K562 (cell line): ENCODE results near the gene PRDM4. TPM values are rescaled to one million over a fixed set of nuclear protein-coding genes. Genes with fewer than 3 reads are reported as not detected.
A peak's percentile ranks its signal among the peaks of the same experiment; 100 is the strongest.

Source experiments
- COPS2 ChIP-seq: fragments of 450-650 bp; conservative IDR thresholded peaks from 2 replicates; pipeline ENCODE4 v1.6.1; 2016; ENCODE audit warnings: mild to moderate bottlenecking, moderate library complexity
- DIDO1 ChIP-seq: fragments of 450-650 bp; IDR thresholded peaks from 2 replicates; pipeline ENCODE4 v1.6.1; 2016; ENCODE audit warnings: low read depth, missing biosample characterization, missing genetic modification characterization
- ETV5 ChIP-seq: sonication (generic); formaldehyde crosslinking; IDR thresholded peaks from 2 replicates; pipeline ENCODE4 v1.4.0; 2020; ENCODE audit warnings: low read depth, mild to moderate bottlenecking, missing genetic modification reagents
- HDAC6 ChIP-seq: IDR thresholded peaks from 2 replicates; pipeline ENCODE4 v1.6.1; 2012; ENCODE audit warnings: low read depth, mild to moderate bottlenecking, control low read depth, inconsistent platforms, low read length, moderate library complexity
- MXI1 ChIP-seq: IDR thresholded peaks from 2 replicates; pipeline ENCODE4 v1.6.1; 2011; ENCODE audit warnings: low read depth, mild to moderate bottlenecking, improper control_type of control experiment, low read length
- POLR2A ChIP-seq: fragments of 450-650 bp; conservative IDR thresholded peaks from 2 replicates; pipeline ENCODE4 v1.6.1; 2016
- POLR2H ChIP-seq: IDR thresholded peaks from 2 replicates; pipeline ENCODE4 v1.6.1; 2016; ENCODE audit warnings: missing genetic modification characterization, low read depth, mild to moderate bottlenecking, control low read depth, missing compliant biosample characterization, moderate library complexity
- RBBP5 ChIP-seq: fragments of 200-600 bp; sonication (generic); IDR thresholded peaks from 2 replicates; pipeline ENCODE4 v1.6.1; 2012; ENCODE audit warnings: borderline replicate concordance, mild to moderate bottlenecking, low read length, control low read depth, inconsistent platforms; ENCODE audit not compliant: insufficient read depth, poor library complexity, severe bottlenecking
- SAFB ChIP-seq: fragments of 200-400 bp; formaldehyde crosslinking; IDR thresholded peaks from 2 replicates; pipeline ENCODE4 v1.6.1; 2017; ENCODE audit warnings: low read depth, low read length, borderline replicate concordance
- ZBTB17 ChIP-seq: fragments of 450-650 bp; formaldehyde crosslinking; IDR thresholded peaks from 2 replicates; pipeline ENCODE4 v1.4.0; 2020; ENCODE audit warnings: mild to moderate bottlenecking
- ZNF316 ChIP-seq: fragments of 450-650 bp; IDR thresholded peaks from 2 replicates; pipeline ENCODE4 v1.6.1; 2016
- ZNF586 ChIP-seq: fragments of 450-650 bp; formaldehyde crosslinking; conservative IDR thresholded peaks from 2 replicates; pipeline ENCODE4 v1.4.0; 2020; ENCODE audit warnings: mild to moderate bottlenecking, moderate library complexity
- polyA plus RNA-seq, 8 experiments: library from polyadenylated mRNA; depleted of rRNA in 4 of 8; stranded (reverse) in 5 of 8; unstranded in 3 of 8; fragments of >200 nt; fragmentation: Nextera tagmentation in 2 of 8; fragmentation: Illumina TruSeq in 1 of 8; extraction: Ambion mirVana in 2 of 8; extraction: Trizol in 1 of 8; gene quantifications; 2 replicates each; pipeline versions ENCODE4 v1.2.1 to v1.2.3, GENCODE V29; 2011 to 2014; ENCODE audit warnings: inconsistent platforms in 1 of 8, missing spikeins in 1 of 8
- total RNA-seq, 7 experiments: library from RNA; depleted of rRNA in 6 of 7; stranded (reverse); fragments of >200 nt in 6 of 7; fragmentation: Illumina TruSeq in 2 of 7; extraction: Trizol in 2 of 7; gene quantifications; 2 replicates each; pipeline versions ENCODE4 v1.2.1 to v1.2.3, GENCODE V29; 2011 to 2021; ENCODE audit warnings: low replicate concordance in 1 of 7
- TF ChIP-seq, protein P1 (sequence below): fragments of 450-650 bp; formaldehyde crosslinking; IDR thresholded peaks from 2 replicates; pipeline ENCODE4 v1.4.0; 2020; ENCODE audit warnings: mild to moderate bottlenecking, moderate library complexity
- TF ChIP-seq, protein P2 (sequence below): sonication (generic); formaldehyde crosslinking; IDR thresholded peaks from 2 replicates; pipeline ENCODE4 v1.8.0; 2022; ENCODE audit warnings: mild to moderate bottlenecking, missing genetic modification reagents
- TF ChIP-seq, protein P3 (sequence below), 2 experiments: fragments of 450-650 bp; IDR thresholded peaks; 2 replicates each; pipeline ENCODE4 v1.6.1; 2018; ENCODE audit warnings: mild to moderate bottlenecking in 2 of 2, low read depth in 1 of 2; ENCODE audit not compliant: partially characterized antibody in 2 of 2
- TF ChIP-seq, protein P4 (sequence below): sonication (generic); formaldehyde crosslinking; IDR thresholded peaks from 2 replicates; pipeline ENCODE4 v1.8.0; 2022; ENCODE audit warnings: mild to moderate bottlenecking, missing genetic modification reagents

The PRDM4 gene
- total and polyA plus RNA-seq, 9 of the 15 experiments (the other 6 are each of a cell fraction or from before 2014, with no cell fraction given): 5.9 to 26.0 (median 20.0) TPM

GRCh38 chr12:107685360-107686248, 75.3 kb downstream of the PRDM4 start, which contains the start of gene PWP1 (continued):
- TF ChIP-seq, protein P1, sequence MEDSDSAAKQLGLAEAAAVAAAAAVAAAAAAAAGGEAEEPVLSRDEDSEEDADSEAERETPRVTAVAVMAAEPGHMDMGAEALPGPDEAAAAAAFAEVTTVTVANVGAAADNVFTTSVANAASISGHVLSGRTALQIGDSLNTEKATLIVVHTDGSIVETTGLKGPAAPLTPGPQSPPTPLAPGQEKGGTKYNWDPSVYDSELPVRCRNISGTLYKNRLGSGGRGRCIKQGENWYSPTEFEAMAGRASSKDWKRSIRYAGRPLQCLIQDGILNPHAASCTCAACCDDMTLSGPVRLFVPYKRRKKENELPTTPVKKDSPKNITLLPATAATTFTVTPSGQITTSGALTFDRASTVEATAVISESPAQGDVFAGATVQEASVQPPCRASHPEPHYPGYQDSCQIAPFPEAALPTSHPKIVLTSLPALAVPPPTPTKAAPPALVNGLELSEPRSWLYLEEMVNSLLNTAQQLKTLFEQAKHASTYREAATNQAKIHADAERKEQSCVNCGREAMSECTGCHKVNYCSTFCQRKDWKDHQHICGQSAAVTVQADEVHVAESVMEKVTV (CRISPR knock-in tag): no peak
- 0 out of 2 replicates have a peak, but pooled peaks have one; percentile 4 for TF ChIP-seq HDAC6
- TF ChIP-seq RBBP5: peak; percentile 68
- peak; percentile 87 for TF ChIP-seq DIDO1 (tag)
- TF ChIP-seq, protein P2, sequence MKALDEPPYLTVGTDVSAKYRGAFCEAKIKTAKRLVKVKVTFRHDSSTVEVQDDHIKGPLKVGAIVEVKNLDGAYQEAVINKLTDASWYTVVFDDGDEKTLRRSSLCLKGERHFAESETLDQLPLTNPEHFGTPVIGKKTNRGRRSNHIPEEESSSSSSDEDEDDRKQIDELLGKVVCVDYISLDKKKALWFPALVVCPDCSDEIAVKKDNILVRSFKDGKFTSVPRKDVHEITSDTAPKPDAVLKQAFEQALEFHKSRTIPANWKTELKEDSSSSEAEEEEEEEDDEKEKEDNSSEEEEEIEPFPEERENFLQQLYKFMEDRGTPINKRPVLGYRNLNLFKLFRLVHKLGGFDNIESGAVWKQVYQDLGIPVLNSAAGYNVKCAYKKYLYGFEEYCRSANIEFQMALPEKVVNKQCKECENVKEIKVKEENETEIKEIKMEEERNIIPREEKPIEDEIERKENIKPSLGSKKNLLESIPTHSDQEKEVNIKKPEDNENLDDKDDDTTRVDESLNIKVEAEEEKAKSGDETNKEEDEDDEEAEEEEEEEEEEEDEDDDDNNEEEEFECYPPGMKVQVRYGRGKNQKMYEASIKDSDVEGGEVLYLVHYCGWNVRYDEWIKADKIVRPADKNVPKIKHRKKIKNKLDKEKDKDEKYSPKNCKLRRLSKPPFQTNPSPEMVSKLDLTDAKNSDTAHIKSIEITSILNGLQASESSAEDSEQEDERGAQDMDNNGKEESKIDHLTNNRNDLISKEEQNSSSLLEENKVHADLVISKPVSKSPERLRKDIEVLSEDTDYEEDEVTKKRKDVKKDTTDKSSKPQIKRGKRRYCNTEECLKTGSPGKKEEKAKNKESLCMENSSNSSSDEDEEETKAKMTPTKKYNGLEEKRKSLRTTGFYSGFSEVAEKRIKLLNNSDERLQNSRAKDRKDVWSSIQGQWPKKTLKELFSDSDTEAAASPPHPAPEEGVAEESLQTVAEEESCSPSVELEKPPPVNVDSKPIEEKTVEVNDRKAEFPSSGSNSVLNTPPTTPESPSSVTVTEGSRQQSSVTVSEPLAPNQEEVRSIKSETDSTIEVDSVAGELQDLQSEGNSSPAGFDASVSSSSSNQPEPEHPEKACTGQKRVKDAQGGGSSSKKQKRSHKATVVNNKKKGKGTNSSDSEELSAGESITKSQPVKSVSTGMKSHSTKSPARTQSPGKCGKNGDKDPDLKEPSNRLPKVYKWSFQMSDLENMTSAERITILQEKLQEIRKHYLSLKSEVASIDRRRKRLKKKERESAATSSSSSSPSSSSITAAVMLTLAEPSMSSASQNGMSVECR: peak; percentile 96
- TF ChIP-seq, protein P3, sequence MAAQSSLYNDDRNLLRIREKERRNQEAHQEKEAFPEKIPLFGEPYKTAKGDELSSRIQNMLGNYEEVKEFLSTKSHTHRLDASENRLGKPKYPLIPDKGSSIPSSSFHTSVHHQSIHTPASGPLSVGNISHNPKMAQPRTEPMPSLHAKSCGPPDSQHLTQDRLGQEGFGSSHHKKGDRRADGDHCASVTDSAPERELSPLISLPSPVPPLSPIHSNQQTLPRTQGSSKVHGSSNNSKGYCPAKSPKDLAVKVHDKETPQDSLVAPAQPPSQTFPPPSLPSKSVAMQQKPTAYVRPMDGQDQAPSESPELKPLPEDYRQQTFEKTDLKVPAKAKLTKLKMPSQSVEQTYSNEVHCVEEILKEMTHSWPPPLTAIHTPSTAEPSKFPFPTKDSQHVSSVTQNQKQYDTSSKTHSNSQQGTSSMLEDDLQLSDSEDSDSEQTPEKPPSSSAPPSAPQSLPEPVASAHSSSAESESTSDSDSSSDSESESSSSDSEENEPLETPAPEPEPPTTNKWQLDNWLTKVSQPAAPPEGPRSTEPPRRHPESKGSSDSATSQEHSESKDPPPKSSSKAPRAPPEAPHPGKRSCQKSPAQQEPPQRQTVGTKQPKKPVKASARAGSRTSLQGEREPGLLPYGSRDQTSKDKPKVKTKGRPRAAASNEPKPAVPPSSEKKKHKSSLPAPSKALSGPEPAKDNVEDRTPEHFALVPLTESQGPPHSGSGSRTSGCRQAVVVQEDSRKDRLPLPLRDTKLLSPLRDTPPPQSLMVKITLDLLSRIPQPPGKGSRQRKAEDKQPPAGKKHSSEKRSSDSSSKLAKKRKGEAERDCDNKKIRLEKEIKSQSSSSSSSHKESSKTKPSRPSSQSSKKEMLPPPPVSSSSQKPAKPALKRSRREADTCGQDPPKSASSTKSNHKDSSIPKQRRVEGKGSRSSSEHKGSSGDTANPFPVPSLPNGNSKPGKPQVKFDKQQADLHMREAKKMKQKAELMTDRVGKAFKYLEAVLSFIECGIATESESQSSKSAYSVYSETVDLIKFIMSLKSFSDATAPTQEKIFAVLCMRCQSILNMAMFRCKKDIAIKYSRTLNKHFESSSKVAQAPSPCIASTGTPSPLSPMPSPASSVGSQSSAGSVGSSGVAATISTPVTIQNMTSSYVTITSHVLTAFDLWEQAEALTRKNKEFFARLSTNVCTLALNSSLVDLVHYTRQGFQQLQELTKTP (IDR thresholded peaks at IDR 0.05; ENCODE audit: low read depth in 1 of 2, partially characterized antibody in 2 of 2): peak in 1 of 2 experiments; percentile 17
- no peak for TF ChIP-seq ZNF316
- no peak; the same call in 1 of the 2 replicates for TF ChIP-seq ZBTB17 (CRISPR knock-in tag)
- peak; percentile 15; the same call in 1 of the 2 replicates for TF ChIP-seq SAFB
- no peak for TF ChIP-seq COPS2
- no peak; the same call in 1 of the 2 replicates for TF ChIP-seq ETV5 (CRISPR knock-in tag)
- TF ChIP-seq, protein P4, sequence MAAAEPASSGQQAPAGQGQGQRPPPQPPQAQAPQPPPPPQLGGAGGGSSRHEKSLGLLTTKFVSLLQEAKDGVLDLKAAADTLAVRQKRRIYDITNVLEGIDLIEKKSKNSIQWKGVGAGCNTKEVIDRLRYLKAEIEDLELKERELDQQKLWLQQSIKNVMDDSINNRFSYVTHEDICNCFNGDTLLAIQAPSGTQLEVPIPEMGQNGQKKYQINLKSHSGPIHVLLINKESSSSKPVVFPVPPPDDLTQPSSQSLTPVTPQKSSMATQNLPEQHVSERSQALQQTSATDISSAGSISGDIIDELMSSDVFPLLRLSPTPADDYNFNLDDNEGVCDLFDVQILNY (CRISPR knock-in tag): no peak
- peak; percentile 82 for TF ChIP-seq POLR2H (tag)
- peak; percentile 98 for TF ChIP-seq MXI1
- TF ChIP-seq POLR2A: peak; percentile 89
- TF ChIP-seq ZNF586: no peak
